GM12875 (cell line): ENCODE measurements around the gene PCGF5.
A peak's percentile ranks its signal among the peaks of the same experiment; 100 is the strongest.

ENCODE experiments used
- H3K4me3 ChIP-seq: one replicate; pipeline ENCODE4 v1.5.1; 2011; ENCODE audit warnings: low read depth, low read length, control low read depth
- CTCF ChIP-seq: IDR thresholded peaks from 2 replicates; pipeline ENCODE4 v1.5.1; 2011; ENCODE audit warnings: low read depth, mild to moderate bottlenecking, control low read depth, inconsistent platforms, low read length, moderate library complexity, borderline replicate concordance; ENCODE audit not compliant: insufficient read depth

The PCGF5 gene

DNA sequence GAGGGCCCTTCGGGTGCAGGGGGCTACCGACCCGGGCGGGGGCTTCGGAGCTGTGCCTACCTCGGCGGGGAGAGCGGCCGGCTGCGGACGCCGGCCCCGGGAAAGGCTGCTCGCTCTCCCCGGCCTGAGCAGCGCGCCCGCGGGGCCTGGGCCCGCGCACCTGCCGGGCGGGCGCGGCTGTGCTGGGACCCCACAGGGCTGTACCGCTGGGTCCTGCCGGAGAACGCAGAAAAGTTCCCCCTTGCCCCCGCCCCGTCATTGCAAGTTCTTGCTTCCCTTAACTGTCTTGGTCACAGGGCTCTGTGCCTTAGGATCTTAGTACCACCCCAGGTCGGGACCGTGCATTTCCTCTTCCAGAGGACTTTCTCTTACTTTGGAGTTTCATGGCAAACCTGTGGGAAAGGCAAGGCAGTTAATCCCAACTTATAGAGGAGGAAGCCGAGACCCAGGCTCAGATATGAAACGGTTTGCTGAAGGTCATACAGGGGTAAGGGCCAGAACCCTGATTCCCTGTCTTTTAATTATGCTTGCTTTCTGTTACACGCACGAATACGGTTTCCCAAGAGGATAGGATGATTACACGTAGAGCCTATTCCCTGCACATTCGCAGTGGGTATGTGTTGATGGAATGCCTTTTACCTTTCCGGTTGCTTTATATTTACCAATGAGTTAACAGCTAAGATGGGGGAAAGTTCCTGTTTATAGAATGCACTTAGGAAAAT is 652 bp downstream of the PCGF5 start:
- TF ChIP-seq CTCF, result no peak

DNA sequence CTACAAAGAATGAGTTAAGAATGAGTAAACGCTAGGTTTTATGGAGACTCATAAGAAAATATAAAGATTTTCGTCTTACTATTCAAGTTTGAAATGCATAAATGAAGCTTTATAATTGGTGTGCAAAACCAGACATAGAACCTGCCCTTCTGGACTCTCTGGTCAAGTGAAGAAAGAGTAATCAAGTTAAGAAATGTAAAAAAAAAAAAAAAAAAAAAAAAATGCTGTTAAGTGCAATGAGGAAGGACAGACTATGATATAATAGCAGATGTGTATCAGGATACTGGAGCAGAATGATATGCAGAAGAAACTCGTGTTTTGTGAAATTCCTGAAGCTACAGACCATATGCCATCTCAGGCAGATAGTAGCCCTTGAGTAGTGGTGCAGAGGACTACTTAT is 5.6 kb downstream of the PCGF5 start:
- no peak overlapping the region for H3K4me3 ChIP-seq
- TF ChIP-seq CTCF, result no peak

More for the DNA sequence above, 652 bp downstream of the PCGF5 start:
- peak overlapping the region; percentile 82 for H3K4me3 ChIP-seq

- no peak for TF ChIP-seq CTCF
- H3K4me3 ChIP-seq, result no peak overlapping the region
Observed at GRCh38 chr10:91227576-91227975, 7.1 kb downstream of the PCGF5 start.

GRCh38 chr10:91229683-91230082 is 9.2 kb downstream of the PCGF5 start:
- H3K4me3 ChIP-seq, result no peak overlapping the region
- no peak for TF ChIP-seq CTCF

- TF ChIP-seq CTCF, result no peak
- H3K4me3 ChIP-seq, result no peak overlapping the region
Observed at GRCh38 chr10:91238191-91238590, 17.7 kb downstream of the PCGF5 start.

- H3K4me3 ChIP-seq, result no peak overlapping the region
- no peak for TF ChIP-seq CTCF
Observed at GRCh38 chr10:91239789-91240188, 19.3 kb downstream of the PCGF5 start.

DNA sequence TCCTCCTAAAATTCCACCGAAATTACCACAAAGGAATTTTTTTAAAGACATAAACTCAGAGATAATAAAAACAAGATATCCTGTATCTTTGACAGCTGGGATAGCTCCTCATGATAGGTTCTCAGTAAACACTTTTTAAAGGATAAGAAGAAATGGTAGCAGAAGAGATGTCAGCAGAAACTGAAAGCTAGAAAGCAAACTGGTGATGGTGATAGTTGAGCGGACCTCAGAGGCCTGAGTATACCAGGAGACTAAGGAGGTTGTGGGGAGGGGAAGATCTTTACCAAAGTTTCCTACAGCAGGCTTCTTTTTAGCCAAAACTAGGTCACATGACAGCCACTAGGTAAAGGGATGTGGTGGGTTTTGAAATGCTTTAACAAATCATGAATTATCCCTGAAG is 22.5 kb downstream of the PCGF5 start:
- no peak for TF ChIP-seq CTCF
- no peak overlapping the region for H3K4me3 ChIP-seq
